ENCODE data around the gene VWA1. TPM values are rescaled to one million over a fixed set of nuclear protein-coding genes. Genes with fewer than 3 reads are reported as not detected.
A peak's percentile ranks its signal among the peaks of the same experiment; 100 is the strongest.

The VWA1 gene
- 3.9 TPM for polyA plus RNA-seq (2013)

GRCh38 chr1:1435106-1435903 is at the start of gene VWA1:
TSS of gene VWA1 (plus strand) at chr1:1435690. CDS start at chr1:1435749, 59 bp downstream.
- POLR2A ChIA-PET: no interaction called here
- no peaks in the 10 kb centered on the region for H3K36me3 ChIP-seq (ENCODE audit: control insufficient read depth in 4 of 4, insufficient read depth in 4 of 4, low read length in 3 of 4)
- H3K9me3 ChIP-seq (ENCODE audit: control extremely low read depth in 1 of 5, control insufficient read depth in 4 of 5, insufficient read depth in 2 of 5, low read depth in 1 of 5, low read length in 4 of 5): no peaks in the 10 kb centered on the region
- H3K27me3 ChIP-seq (replicated peaks in 2 of 5; ENCODE audit: control insufficient read depth in 4 of 5, insufficient read depth in 5 of 5, low read length in 4 of 5): peaks cover 0 to 3% (median 0%) of the 10 kb centered on the region in 5 experiments
- CTCF ChIA-PET: interaction anchor here (0.8 to 2.7 kb wide), 4 partner anchors 8 to 37 kb away, joined by 3 to 11 read pairs (median 4); partner anchors contain the start of gene CCNL2
- DNase-seq: peak; percentile 58 to 77 (median 71)
- peak within 1 kb of the TSS in 1 of 2 experiments; percentile 40 for H3K27ac ChIP-seq (ENCODE audit: insufficient read depth in 1 of 2, low read depth in 1 of 2, low read length in 2 of 2, poor library complexity in 1 of 2, severe bottlenecking in 2 of 2)
- 6% methylated on average over 59 of the region's 89 CpGs for WGBS (ENCODE audit: insufficient coverage)
- H3K4me3 ChIP-seq (ENCODE audit: control insufficient read depth in 1 of 7, extremely low read depth in 1 of 7, insufficient read depth in 4 of 7, low read depth in 2 of 7, low read length in 6 of 7): peak within 1 kb of the TSS; percentile 19 to 78 (median 51)
- peaks cover 0 to 80% (median 57%) of the 10 kb centered on the region in 4 experiments for H3K4me1 ChIP-seq (ENCODE audit: control extremely low read depth in 1 of 4, control insufficient read depth in 4 of 4, insufficient read depth in 4 of 4, low read length in 3 of 4)

GRCh38 chr1:1385931-1386330 is 49.6 kb upstream of the VWA1 start:
- no peak for DNase-seq
- no peaks in the 10 kb centered on the region for H3K9me3 ChIP-seq (ENCODE audit: control extremely low read depth in 1 of 5, control insufficient read depth in 4 of 5, insufficient read depth in 2 of 5, low read depth in 1 of 5, low read length in 4 of 5)
- WGBS (ENCODE audit: insufficient coverage): 97% methylated on average over 8 of the region's 8 CpGs
- H3K4me3 ChIP-seq (ENCODE audit: control insufficient read depth in 1 of 7, extremely low read depth in 1 of 7, insufficient read depth in 4 of 7, low read depth in 2 of 7, low read length in 6 of 7): no peak overlapping the region
- no peak overlapping the region for H3K27ac ChIP-seq (ENCODE audit: insufficient read depth in 1 of 2, low read depth in 1 of 2, low read length in 2 of 2, poor library complexity in 1 of 2, severe bottlenecking in 2 of 2)
- H3K4me1 ChIP-seq (ENCODE audit: control extremely low read depth in 1 of 4, control insufficient read depth in 4 of 4, insufficient read depth in 4 of 4, low read length in 3 of 4): no peaks in the 10 kb centered on the region
- peaks cover 8 to 62% (median 42%) of the 10 kb centered on the region in 4 experiments for H3K36me3 ChIP-seq (ENCODE audit: control insufficient read depth in 4 of 4, insufficient read depth in 4 of 4, low read length in 3 of 4)
- POLR2A ChIA-PET: no interaction called here
- CTCF ChIA-PET: interaction anchor here (0.9 to 1.8 kb wide), 2 partner anchors 13 to 17 kb away, joined by 4 read pairs; no protein-coding TSS in a partner anchor
- H3K27me3 ChIP-seq (replicated peaks in 2 of 5; ENCODE audit: control insufficient read depth in 4 of 5, insufficient read depth in 5 of 5, low read length in 4 of 5): no peaks in the 10 kb centered on the region

GRCh38 chr1:1387098-1388077 is 48.1 kb upstream of the VWA1 start:
- ChIA-PET CTCF (interaction anchor here (0.9 to 1.8 kb wide), 3 partner anchors 11 to 15 kb away, joined by 3 to 4 read pairs (median 4); no protein-coding TSS in a partner anchor), POLR2A (interaction anchor here (0.7 kb wide), 1 partner anchor 12 kb away, joined by 4 read pairs; the partner anchor contains the start of gene AURKAIP1)
- WGBS (ENCODE audit: insufficient coverage): 97% methylated on average over 44 of the region's 50 CpGs

GRCh38 chr1:1388078-1388472 is 47.4 kb upstream of the VWA1 start:
- H3K27ac ChIP-seq (ENCODE audit: insufficient read depth in 1 of 2, low read depth in 1 of 2, low read length in 2 of 2, poor library complexity in 1 of 2, severe bottlenecking in 2 of 2): no peak overlapping the region
- H3K9me3 ChIP-seq (ENCODE audit: control extremely low read depth in 1 of 5, control insufficient read depth in 4 of 5, insufficient read depth in 2 of 5, low read depth in 1 of 5, low read length in 4 of 5): no peaks in the 10 kb centered on the region
- H3K27me3 ChIP-seq (replicated peaks in 2 of 5; ENCODE audit: control insufficient read depth in 4 of 5, insufficient read depth in 5 of 5, low read length in 4 of 5): no peaks in the 10 kb centered on the region
- ChIA-PET POLR2A (no interaction called here), CTCF (interaction anchor here (1.3 kb wide), 1 partner anchor 10 kb away, joined by 3 read pairs; no protein-coding TSS in a partner anchor)
- no peak for DNase-seq
- peaks cover 11 to 74% (median 61%) of the 10 kb centered on the region in 4 experiments for H3K36me3 ChIP-seq (ENCODE audit: control insufficient read depth in 4 of 4, insufficient read depth in 4 of 4, low read length in 3 of 4)
- H3K4me1 ChIP-seq (ENCODE audit: control extremely low read depth in 1 of 4, control insufficient read depth in 4 of 4, insufficient read depth in 4 of 4, low read length in 3 of 4): no peaks in the 10 kb centered on the region
- WGBS (ENCODE audit: insufficient coverage): 98% methylated on average over 16 of the region's 16 CpGs
- H3K4me3 ChIP-seq (ENCODE audit: control insufficient read depth in 1 of 7, extremely low read depth in 1 of 7, insufficient read depth in 4 of 7, low read depth in 2 of 7, low read length in 6 of 7): no peak overlapping the region

More at GRCh38 chr1:1387098-1388077, 48.1 kb upstream of the VWA1 start:
- no peaks in the 10 kb centered on the region for H3K27me3 ChIP-seq (replicated peaks in 2 of 5; ENCODE audit: control insufficient read depth in 4 of 5, insufficient read depth in 5 of 5, low read length in 4 of 5)
- peaks cover 8 to 67% (median 54%) of the 10 kb centered on the region in 4 experiments for H3K36me3 ChIP-seq (ENCODE audit: control insufficient read depth in 4 of 4, insufficient read depth in 4 of 4, low read length in 3 of 4)
- H3K27ac ChIP-seq (ENCODE audit: insufficient read depth in 1 of 2, low read depth in 1 of 2, low read length in 2 of 2, poor library complexity in 1 of 2, severe bottlenecking in 2 of 2): no peak overlapping the region
- no peak for DNase-seq
- H3K4me1 ChIP-seq (ENCODE audit: control extremely low read depth in 1 of 4, control insufficient read depth in 4 of 4, insufficient read depth in 4 of 4, low read length in 3 of 4): no peaks in the 10 kb centered on the region
- H3K9me3 ChIP-seq (ENCODE audit: control extremely low read depth in 1 of 5, control insufficient read depth in 4 of 5, insufficient read depth in 2 of 5, low read depth in 1 of 5, low read length in 4 of 5): no peaks in the 10 kb centered on the region
- H3K4me3 ChIP-seq (ENCODE audit: control insufficient read depth in 1 of 7, extremely low read depth in 1 of 7, insufficient read depth in 4 of 7, low read depth in 2 of 7, low read length in 6 of 7): no peak overlapping the region

- ChIA-PET CTCF (no interaction called here), POLR2A (no interaction called here)
- Histone ChIP-seq H3K9me3 (ENCODE audit: control extremely low read depth in 1 of 5, control insufficient read depth in 4 of 5, insufficient read depth in 2 of 5, low read depth in 1 of 5, low read length in 4 of 5) (no peaks in the 10 kb centered on the region), H3K4me1 (ENCODE audit: control extremely low read depth in 1 of 4, control insufficient read depth in 4 of 4, insufficient read depth in 4 of 4, low read length in 3 of 4) (no peaks in the 10 kb centered on the region), H3K36me3 (ENCODE audit: control insufficient read depth in 4 of 4, insufficient read depth in 4 of 4, low read length in 3 of 4) (peaks cover 14 to 93% (median 78%) of the 10 kb centered on the region in 4 experiments), H3K27ac (ENCODE audit: insufficient read depth in 1 of 2, low read depth in 1 of 2, low read length in 2 of 2, poor library complexity in 1 of 2, severe bottlenecking in 2 of 2) (no peak overlapping the region), H3K27me3 (replicated peaks in 2 of 5; ENCODE audit: control insufficient read depth in 4 of 5, insufficient read depth in 5 of 5, low read length in 4 of 5) (no peaks in the 10 kb centered on the region), H3K4me3 (ENCODE audit: control insufficient read depth in 1 of 7, extremely low read depth in 1 of 7, insufficient read depth in 4 of 7, low read depth in 2 of 7, low read length in 6 of 7) (no peak overlapping the region)
- no peak for DNase-seq
- 98% methylated on average over 9 of the region's 12 CpGs for WGBS (ENCODE audit: insufficient coverage)
Measured at GRCh38 chr1:1390675-1391074, 44.8 kb upstream of the VWA1 start.

GRCh38 chr1:1391225-1391624 is 44.3 kb upstream of the VWA1 start:
- ChIA-PET CTCF (interaction anchor here (1.0 kb wide), 1 partner anchor 16 kb away, joined by 3 read pairs; the partner anchor contains the start of gene AURKAIP1), POLR2A (no interaction called here)
- no peaks in the 10 kb centered on the region for H3K27me3 ChIP-seq (replicated peaks in 2 of 5; ENCODE audit: control insufficient read depth in 4 of 5, insufficient read depth in 5 of 5, low read length in 4 of 5)
- WGBS (ENCODE audit: insufficient coverage): 89% methylated on average over 7 of the region's 12 CpGs
- H3K36me3 ChIP-seq (ENCODE audit: control insufficient read depth in 4 of 4, insufficient read depth in 4 of 4, low read length in 3 of 4): peaks cover 14 to 89% (median 73%) of the 10 kb centered on the region in 4 experiments
- H3K27ac ChIP-seq (ENCODE audit: insufficient read depth in 1 of 2, low read depth in 1 of 2, low read length in 2 of 2, poor library complexity in 1 of 2, severe bottlenecking in 2 of 2): no peak overlapping the region
- H3K9me3 ChIP-seq (ENCODE audit: control extremely low read depth in 1 of 5, control insufficient read depth in 4 of 5, insufficient read depth in 2 of 5, low read depth in 1 of 5, low read length in 4 of 5): no peaks in the 10 kb centered on the region
- DNase-seq: no peak
- H3K4me3 ChIP-seq (ENCODE audit: control insufficient read depth in 1 of 7, extremely low read depth in 1 of 7, insufficient read depth in 4 of 7, low read depth in 2 of 7, low read length in 6 of 7): no peak overlapping the region
- no peaks in the 10 kb centered on the region for H3K4me1 ChIP-seq (ENCODE audit: control extremely low read depth in 1 of 4, control insufficient read depth in 4 of 4, insufficient read depth in 4 of 4, low read length in 3 of 4)

Data from common myeloid progenitor, CD34-positive (primary cell).